ENCODE results near the gene ABCD3.

GRCh38 chr1:94542088-94542870 is 124.1 kb downstream of the ABCD3 start:
- TF ChIP-seq, protein P1, sequence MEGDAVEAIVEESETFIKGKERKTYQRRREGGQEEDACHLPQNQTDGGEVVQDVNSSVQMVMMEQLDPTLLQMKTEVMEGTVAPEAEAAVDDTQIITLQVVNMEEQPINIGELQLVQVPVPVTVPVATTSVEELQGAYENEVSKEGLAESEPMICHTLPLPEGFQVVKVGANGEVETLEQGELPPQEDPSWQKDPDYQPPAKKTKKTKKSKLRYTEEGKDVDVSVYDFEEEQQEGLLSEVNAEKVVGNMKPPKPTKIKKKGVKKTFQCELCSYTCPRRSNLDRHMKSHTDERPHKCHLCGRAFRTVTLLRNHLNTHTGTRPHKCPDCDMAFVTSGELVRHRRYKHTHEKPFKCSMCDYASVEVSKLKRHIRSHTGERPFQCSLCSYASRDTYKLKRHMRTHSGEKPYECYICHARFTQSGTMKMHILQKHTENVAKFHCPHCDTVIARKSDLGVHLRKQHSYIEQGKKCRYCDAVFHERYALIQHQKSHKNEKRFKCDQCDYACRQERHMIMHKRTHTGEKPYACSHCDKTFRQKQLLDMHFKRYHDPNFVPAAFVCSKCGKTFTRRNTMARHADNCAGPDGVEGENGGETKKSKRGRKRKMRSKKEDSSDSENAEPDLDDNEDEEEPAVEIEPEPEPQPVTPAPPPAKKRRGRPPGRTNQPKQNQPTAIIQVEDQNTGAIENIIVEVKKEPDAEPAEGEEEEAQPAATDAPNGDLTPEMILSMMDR (IDR thresholded peaks at IDR 0.05): no peak
- TF ChIP-seq POLR2A (IDR thresholded peaks at IDR 0.05): no peak

Measured in lower leg skin (tissue), 3 donors.